GM12878 (cell line): ENCODE results near the gene NDUFS6. TPM values are rescaled to one million over a fixed set of nuclear protein-coding genes. Genes with fewer than 3 reads are reported as not detected.
A peak's percentile ranks its signal among the peaks of the same experiment; 100 is the strongest.

Source experiments
- ASH2L ChIP-seq: fragments of 300-600, 200-600 bp; sonication (generic); IDR thresholded peaks from 2 replicates; pipeline ENCODE4 v1.6.1; 2017; ENCODE audit warnings: low read depth, mild to moderate bottlenecking, borderline replicate concordance
- CBFB ChIP-seq: IDR thresholded peaks from 2 replicates; pipeline ENCODE4 v1.6.1; 2016; ENCODE audit warnings: antibody characterized with exemption, low read depth
- CHD1 ChIP-seq: IDR thresholded peaks from 2 replicates; pipeline ENCODE4 v1.6.1; 2012; ENCODE audit warnings: low read depth, low read length, improper control_type of control experiment
- CREM ChIP-seq: IDR thresholded peaks from 2 replicates; pipeline ENCODE4 v1.6.1; 2014; ENCODE audit warnings: antibody characterized with exemption, low read depth
- DPF2 ChIP-seq: fragments of 450-650 bp; IDR thresholded peaks from 2 replicates; pipeline ENCODE4 v1.6.1; 2017; ENCODE audit warnings: mild to moderate bottlenecking
- FOS ChIP-seq: IDR thresholded peaks from 3 replicates; pipeline ENCODE4 v1.6.1; 2011; ENCODE audit warnings: borderline replicate concordance; ENCODE audit not compliant: insufficient read length; ENCODE audit errors: extremely low read depth
- GATAD2B ChIP-seq: fragments of 450-650 bp; conservative IDR thresholded peaks from 2 replicates; pipeline ENCODE4 v1.6.1; 2017; ENCODE audit warnings: low read depth, mild to moderate bottlenecking, moderate library complexity
- IKZF1 ChIP-seq: fragments of 450-650 bp; conservative IDR thresholded peaks from 2 replicates; pipeline ENCODE4 v1.6.1; 2017; ENCODE audit warnings: antibody characterized with exemption, mild to moderate bottlenecking
- IRF3 ChIP-seq: fragments of 450-650 bp; IDR thresholded peaks from 2 replicates; pipeline ENCODE4 v1.6.1; 2014; ENCODE audit warnings: mild to moderate bottlenecking
- JUNB ChIP-seq: IDR thresholded peaks from 2 replicates; pipeline ENCODE4 v1.6.1; 2016; ENCODE audit warnings: antibody characterized with exemption, mild to moderate bottlenecking
- MTA3 ChIP-seq: IDR thresholded peaks from 2 replicates; pipeline ENCODE4 v1.6.1; 2012; ENCODE audit warnings: low read length, inconsistent platforms, borderline replicate concordance
- MYC ChIP-seq: IDR thresholded peaks from 2 replicates; pipeline ENCODE4 v1.6.1; 2011; ENCODE audit warnings: mild to moderate bottlenecking, low read length, moderate library complexity, inconsistent platforms; ENCODE audit not compliant: insufficient read depth, insufficient replicate concordance, insufficient read length, severe bottlenecking
- NR2F1 ChIP-seq: fragments of 450-650 bp; conservative IDR thresholded peaks from 2 replicates; pipeline ENCODE4 v1.6.1; 2017; ENCODE audit warnings: mild to moderate bottlenecking
- PKNOX1 ChIP-seq: fragments of 450-650 bp; IDR thresholded peaks from 2 replicates; pipeline ENCODE4 v1.6.1; 2016; ENCODE audit warnings: mild to moderate bottlenecking
- PRDM15 ChIP-seq: fragments of 450-650 bp; formaldehyde crosslinking; IDR thresholded peaks from 2 replicates; pipeline ENCODE4 v1.4.0; 2020; ENCODE audit warnings: mild to moderate bottlenecking, moderate library complexity
- RAD21 ChIP-seq: IDR thresholded peaks from 2 replicates; pipeline ENCODE4 v1.6.1; 2011; ENCODE audit warnings: mild to moderate bottlenecking, low read depth, low read length, moderate library complexity; ENCODE audit not compliant: insufficient read depth
- SKIL ChIP-seq: fragments of 450-650 bp; IDR thresholded peaks from 2 replicates; pipeline ENCODE4 v1.6.1; 2017; ENCODE audit warnings: mild to moderate bottlenecking, low read depth, inconsistent platforms; ENCODE audit not compliant: poor library complexity, severe bottlenecking
- SREBF2 ChIP-seq: IDR thresholded peaks from 2 replicates; pipeline ENCODE4 v1.6.1; 2012; ENCODE audit warnings: mild to moderate bottlenecking, low read length
- STAT1 ChIP-seq: fragments of 450-650 bp; conservative IDR thresholded peaks from 2 replicates; pipeline ENCODE4 v1.6.1; 2014; ENCODE audit warnings: antibody characterized with exemption, mild to moderate bottlenecking
- ZNF207 ChIP-seq: fragments of 450-650 bp; IDR thresholded peaks from 2 replicates; pipeline ENCODE4 v1.6.1; 2014; ENCODE audit warnings: antibody characterized with exemption, mild to moderate bottlenecking, borderline replicate concordance
- polyA plus RNA-seq, 11 experiments: library from polyadenylated mRNA; depleted of rRNA in 4 of 11; unstranded in 6 of 11; stranded (reverse) in 5 of 11; fragments of >200 nt; fragmentation: Nextera tagmentation in 4 of 11; fragmentation: Illumina TruSeq in 1 of 11; extraction: Ambion mirVana in 4 of 11; extraction: Trizol in 1 of 11; gene quantifications; 1 replicate in 1 of 11; 2 replicates in 10 of 11; pipeline versions ENCODE4 v1.2.1 to v1.2.3, GENCODE V29; 2011 to 2016; ENCODE audit warnings: inconsistent platforms in 2 of 11, missing spikeins in 2 of 11, low read depth in 1 of 11
- total RNA-seq, 4 experiments: library from RNA; depleted of rRNA in 3 of 4; stranded (reverse); fragments of >200 nt in 3 of 4; fragmentation: Illumina TruSeq in 1 of 4; extraction: Trizol in 1 of 4; gene quantifications; 2 replicates each; pipeline versions ENCODE4 v1.2.1 to v1.2.3, GENCODE V29; 2013 to 2021
- TF ChIP-seq, protein P1 (sequence below): IDR thresholded peaks from 2 replicates; pipeline ENCODE4 v1.6.1; 2011; ENCODE audit warnings: mild to moderate bottlenecking, low read depth, low read length, moderate library complexity; ENCODE audit not compliant: insufficient replicate concordance

NDUFS6 gene
- total and polyA plus RNA-seq, 10 of the 15 experiments (the other 5 are each of a cell fraction or from before 2014, with no cell fraction given), result 20.7 to 213 (median 58.3) TPM

- TF ChIP-seq PRDM15 (CRISPR knock-in tag), result no peak
- TF ChIP-seq PKNOX1, result no peak
- TF ChIP-seq GATAD2B, result no peak
- no peak for TF ChIP-seq RAD21
- TF ChIP-seq STAT1, result no peak
- TF ChIP-seq SKIL, result no peak
- no peak for TF ChIP-seq ASH2L
- peak; percentile 74 for TF ChIP-seq IKZF1
- TF ChIP-seq SREBF2, result no peak
- TF ChIP-seq IRF3, result no peak
- TF ChIP-seq CREM, result peak; percentile 67
- no peak for TF ChIP-seq FOS
- TF ChIP-seq ZNF207, result no peak
- TF ChIP-seq NR2F1, result peak; percentile 81
- TF ChIP-seq MYC, result no peak
- TF ChIP-seq JUNB, result no peak
- no peak for TF ChIP-seq MTA3
- TF ChIP-seq CHD1, result no peak
- TF ChIP-seq DPF2, result no peak
- 0 out of 2 replicates have a peak, but pooled peaks have one; percentile 8 for TF ChIP-seq CBFB
- TF ChIP-seq, protein P1, sequence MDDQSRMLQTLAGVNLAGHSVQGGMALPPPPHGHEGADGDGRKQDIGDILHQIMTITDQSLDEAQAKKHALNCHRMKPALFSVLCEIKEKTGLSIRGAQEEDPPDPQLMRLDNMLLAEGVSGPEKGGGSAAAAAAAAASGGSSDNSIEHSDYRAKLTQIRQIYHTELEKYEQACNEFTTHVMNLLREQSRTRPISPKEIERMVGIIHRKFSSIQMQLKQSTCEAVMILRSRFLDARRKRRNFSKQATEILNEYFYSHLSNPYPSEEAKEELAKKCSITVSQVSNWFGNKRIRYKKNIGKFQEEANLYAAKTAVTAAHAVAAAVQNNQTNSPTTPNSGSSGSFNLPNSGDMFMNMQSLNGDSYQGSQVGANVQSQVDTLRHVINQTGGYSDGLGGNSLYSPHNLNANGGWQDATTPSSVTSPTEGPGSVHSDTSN, result no peak
Observed at GRCh38 chr5:1799602-1800471, 1.4 kb upstream of the NDUFS6 start, which contains the start of gene MRPL36 (continued).
